Uterus (tissue), 2 donors: ENCODE results near the gene DNM3.

ENCODE experiments used
- CTCF ChIP-seq, 4 experiments: fragments of 200-600 bp in 2 of 4; fragments of 450-650 bp in 2 of 4; sonication (generic) in 2 of 4; IDR thresholded peaks; one replicate each; pipeline ENCODE4 v1.5.1; 2016 to 2019; ENCODE audit warnings: antibody characterized with exemption in 4 of 4, mild to moderate bottlenecking in 2 of 4, moderate library complexity in 1 of 4
- POLR2A ChIP-seq, 2 donors: fragments of 450-650 bp; IDR thresholded peaks; one replicate each; pipeline ENCODE4 v1.6.1; 2016; ENCODE audit warnings: antibody characterized with exemption in 2 of 2, mild to moderate bottlenecking in 1 of 2, moderate library complexity in 1 of 2

GRCh38 chr1:172208635-172209034 lies 367.3 kb downstream of the DNM3 start:
- TF ChIP-seq CTCF (IDR thresholded peaks at IDR 0.05) = no peak
- TF ChIP-seq POLR2A (IDR thresholded peaks at IDR 0.05) = no peak
